PFSK-1 (cell line): Measurements from ENCODE around the gene RREB1.

ENCODE experiments used
- FOXP2 ChIP-seq: optimal IDR thresholded peaks from 2 replicates; pipeline ENCODE3; 2011; ENCODE audit warnings: borderline replicate concordance, control low read depth, inconsistent platforms; ENCODE audit not compliant: insufficient read depth; ENCODE audit errors: extremely low read length, extremely low read depth
- POLR2AphosphoS5 ChIP-seq: IDR thresholded peaks from 2 replicates; pipeline ENCODE4 v1.6.1; 2012; ENCODE audit warnings: low read depth, mild to moderate bottlenecking, control low read depth, low read length, moderate library complexity
- SIN3A ChIP-seq: IDR thresholded peaks from 2 replicates; pipeline ENCODE4 v1.6.1; 2012; ENCODE audit warnings: mild to moderate bottlenecking, low read length, moderate library complexity, borderline replicate concordance; ENCODE audit not compliant: insufficient read depth
- TAF1 ChIP-seq: IDR thresholded peaks from 2 replicates; pipeline ENCODE4 v1.6.1; 2012; ENCODE audit warnings: low read length, control low read depth, borderline replicate concordance; ENCODE audit not compliant: insufficient read depth
- TF ChIP-seq, protein P1 (sequence below), 2 experiments: IDR thresholded peaks; 2 replicates each; pipeline versions ENCODE4 v1.6.1 to v1.8.0; 2011 to 2012; ENCODE audit warnings: low read depth in 2 of 2, low read length in 2 of 2, control low read depth in 1 of 2, inconsistent platforms in 1 of 2, mild to moderate bottlenecking in 1 of 2, moderate library complexity in 1 of 2; ENCODE audit not compliant: insufficient read depth in 1 of 2

Gene RREB1

DNA sequence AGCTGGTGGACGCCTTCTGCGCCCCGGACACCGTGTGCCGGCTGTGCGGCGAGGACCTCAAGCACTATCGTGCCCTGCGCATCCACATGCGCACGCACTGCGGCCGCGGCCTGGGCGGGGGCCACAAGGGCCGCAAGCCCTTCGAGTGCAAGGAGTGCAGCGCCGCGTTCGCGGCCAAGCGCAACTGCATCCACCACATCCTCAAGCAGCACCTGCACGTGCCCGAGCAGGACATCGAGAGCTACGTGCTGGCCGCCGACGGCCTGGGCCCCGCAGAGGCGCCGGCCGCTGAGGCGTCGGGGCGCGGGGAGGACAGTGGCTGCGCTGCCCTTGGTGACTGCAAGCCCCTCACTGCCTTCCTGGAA is 122.5 kb downstream of the RREB1 start:
- TF ChIP-seq FOXP2, result no peak
- no peak for TF ChIP-seq POLR2AphosphoS5
- TF ChIP-seq SIN3A, result no peak
- TF ChIP-seq, protein P1, sequence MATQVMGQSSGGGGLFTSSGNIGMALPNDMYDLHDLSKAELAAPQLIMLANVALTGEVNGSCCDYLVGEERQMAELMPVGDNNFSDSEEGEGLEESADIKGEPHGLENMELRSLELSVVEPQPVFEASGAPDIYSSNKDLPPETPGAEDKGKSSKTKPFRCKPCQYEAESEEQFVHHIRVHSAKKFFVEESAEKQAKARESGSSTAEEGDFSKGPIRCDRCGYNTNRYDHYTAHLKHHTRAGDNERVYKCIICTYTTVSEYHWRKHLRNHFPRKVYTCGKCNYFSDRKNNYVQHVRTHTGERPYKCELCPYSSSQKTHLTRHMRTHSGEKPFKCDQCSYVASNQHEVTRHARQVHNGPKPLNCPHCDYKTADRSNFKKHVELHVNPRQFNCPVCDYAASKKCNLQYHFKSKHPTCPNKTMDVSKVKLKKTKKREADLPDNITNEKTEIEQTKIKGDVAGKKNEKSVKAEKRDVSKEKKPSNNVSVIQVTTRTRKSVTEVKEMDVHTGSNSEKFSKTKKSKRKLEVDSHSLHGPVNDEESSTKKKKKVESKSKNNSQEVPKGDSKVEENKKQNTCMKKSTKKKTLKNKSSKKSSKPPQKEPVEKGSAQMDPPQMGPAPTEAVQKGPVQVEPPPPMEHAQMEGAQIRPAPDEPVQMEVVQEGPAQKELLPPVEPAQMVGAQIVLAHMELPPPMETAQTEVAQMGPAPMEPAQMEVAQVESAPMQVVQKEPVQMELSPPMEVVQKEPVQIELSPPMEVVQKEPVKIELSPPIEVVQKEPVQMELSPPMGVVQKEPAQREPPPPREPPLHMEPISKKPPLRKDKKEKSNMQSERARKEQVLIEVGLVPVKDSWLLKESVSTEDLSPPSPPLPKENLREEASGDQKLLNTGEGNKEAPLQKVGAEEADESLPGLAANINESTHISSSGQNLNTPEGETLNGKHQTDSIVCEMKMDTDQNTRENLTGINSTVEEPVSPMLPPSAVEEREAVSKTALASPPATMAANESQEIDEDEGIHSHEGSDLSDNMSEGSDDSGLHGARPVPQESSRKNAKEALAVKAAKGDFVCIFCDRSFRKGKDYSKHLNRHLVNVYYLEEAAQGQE (IDR thresholded peaks at IDR 0.05; ENCODE audit: insufficient read depth in 1 of 2, low read depth in 2 of 2, low read length in 2 of 2), result no peak
- no peak for TF ChIP-seq TAF1

DNA sequence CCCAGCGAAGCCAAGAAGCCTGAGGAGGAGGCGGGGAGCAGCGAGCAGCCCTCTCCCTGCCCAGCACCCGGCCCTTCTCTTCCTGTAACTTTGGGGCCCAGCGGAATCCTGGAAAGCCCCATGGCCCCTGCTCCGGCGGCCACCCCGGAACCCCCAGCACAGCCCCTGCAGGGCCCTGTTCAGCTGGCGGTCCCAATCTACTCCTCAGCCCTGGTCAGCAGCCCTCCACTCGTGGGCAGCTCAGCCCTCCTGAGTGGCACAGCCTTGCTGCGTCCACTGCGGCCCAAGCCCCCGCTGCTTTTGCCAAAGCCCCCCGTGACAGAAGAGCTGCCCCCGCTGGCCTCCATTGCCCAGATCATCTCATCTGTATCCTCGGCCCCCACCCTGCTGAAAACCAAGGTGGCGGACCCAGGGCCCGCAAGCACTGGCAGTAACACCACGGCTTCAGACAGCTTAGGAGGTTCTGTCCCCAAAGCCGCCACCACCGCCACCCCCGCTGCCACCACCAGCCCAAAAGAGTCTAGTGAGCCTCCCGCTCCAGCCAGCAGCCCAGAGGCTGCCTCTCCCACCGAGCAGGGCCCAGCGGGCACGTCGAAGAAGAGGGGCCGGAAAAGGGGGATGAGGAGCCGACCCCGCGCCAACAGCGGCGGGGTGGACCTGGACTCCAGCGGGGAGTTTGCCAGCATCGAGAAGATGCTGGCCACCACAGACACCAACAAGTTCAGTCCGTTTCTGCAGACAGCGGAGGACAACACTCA is 123.4 kb downstream of the RREB1 start:
- no peak for TF ChIP-seq TAF1
- TF ChIP-seq POLR2AphosphoS5, result no peak
- no peak for TF ChIP-seq SIN3A
- no peak for TF ChIP-seq FOXP2
- TF ChIP-seq, protein P1 (IDR thresholded peaks at IDR 0.05; ENCODE audit: insufficient read depth in 1 of 2, low read depth in 2 of 2, low read length in 2 of 2), result no peak

DNA sequence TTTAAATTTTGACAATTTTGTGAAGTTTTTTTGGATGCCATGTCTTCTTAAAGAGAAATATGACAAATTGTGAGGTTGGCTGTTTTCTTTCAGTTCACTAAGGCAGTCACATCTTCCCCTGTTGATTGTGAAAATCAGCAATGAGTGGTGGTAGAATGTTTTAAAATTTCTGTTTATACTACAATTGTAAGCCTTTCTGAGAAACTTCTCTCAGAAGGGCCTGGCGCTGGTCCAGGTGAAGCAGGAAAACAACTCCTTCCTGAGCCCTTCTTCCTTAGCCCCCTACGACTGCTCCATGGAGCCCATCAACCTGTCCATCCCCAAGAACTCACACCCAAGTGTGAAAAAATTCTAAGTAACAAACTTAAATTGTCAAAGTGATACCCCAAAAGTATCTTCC is 124.6 kb downstream of the RREB1 start:
- TF ChIP-seq FOXP2, result no peak
- no peak for TF ChIP-seq SIN3A
- TF ChIP-seq POLR2AphosphoS5, result no peak
- no peak for TF ChIP-seq TAF1
- TF ChIP-seq, protein P1 (IDR thresholded peaks at IDR 0.05; ENCODE audit: insufficient read depth in 1 of 2, low read depth in 2 of 2, low read length in 2 of 2), result no peak

DNA sequence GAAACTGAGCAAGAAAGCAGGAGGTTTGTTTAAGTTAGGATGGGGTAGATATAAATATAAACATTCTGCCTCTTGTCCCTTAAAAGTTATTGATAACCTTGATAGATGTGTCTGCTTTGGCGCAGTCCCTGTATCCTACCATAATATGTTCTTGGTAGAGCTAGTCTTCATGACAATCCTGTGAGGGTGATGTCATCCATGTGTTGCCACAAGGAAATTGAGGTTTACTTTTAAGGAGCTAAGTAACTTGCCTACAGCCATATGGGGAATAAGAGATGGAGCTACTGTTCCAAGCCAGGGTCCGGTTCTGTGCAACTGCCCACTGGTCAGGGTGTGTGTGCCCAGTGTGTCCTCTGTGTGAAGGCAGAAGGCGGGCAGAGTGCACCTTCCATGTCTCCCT is 126.8 kb downstream of the RREB1 start:
- TF ChIP-seq TAF1, result no peak
- TF ChIP-seq FOXP2, result no peak

DNA sequence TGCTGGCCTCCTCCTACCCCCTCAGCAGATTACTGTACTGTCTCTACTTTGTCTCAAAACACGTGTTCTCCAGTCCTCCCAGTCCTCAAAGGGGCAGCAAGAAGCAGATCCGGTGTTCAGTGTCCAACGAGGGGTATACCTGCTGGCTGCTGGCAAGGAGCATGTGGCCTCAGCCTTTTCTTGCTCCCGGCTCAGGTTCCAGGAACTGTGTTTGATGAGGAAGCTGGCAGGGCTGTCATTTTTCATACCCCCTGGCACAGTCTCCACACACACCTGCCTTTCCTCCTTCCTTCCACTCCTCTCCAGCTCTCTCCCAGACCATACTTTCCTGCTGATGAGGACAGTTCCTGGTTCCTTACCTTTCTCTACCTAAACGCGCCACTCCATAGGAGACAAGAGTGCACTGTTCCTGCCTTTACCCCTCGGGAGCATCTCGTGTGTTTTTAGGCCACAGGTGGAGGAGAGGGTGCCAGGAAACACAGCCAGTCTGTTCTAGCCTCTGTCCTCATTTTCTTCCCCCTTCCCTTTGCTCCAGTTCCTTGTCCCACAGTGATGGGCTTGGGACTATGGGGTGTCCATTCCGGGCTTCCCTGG is 128.0 kb downstream of the RREB1 start:
- TF ChIP-seq POLR2AphosphoS5, result no peak
- no peak for TF ChIP-seq TAF1
- no peak for TF ChIP-seq SIN3A
- TF ChIP-seq FOXP2, result no peak
- TF ChIP-seq, protein P1 (IDR thresholded peaks at IDR 0.05; ENCODE audit: insufficient read depth in 1 of 2, low read depth in 2 of 2, low read length in 2 of 2), result no peak
